Nephron (organoid): ENCODE measurements around the gene SDR42E1.

ENCODE experiments used
- H3K27ac Mint-ChIP-seq, 3 experiments: 2 replicates each; pipeline ENCODE4 v1.8.0; 2020; ENCODE audit warnings: mixed read lengths in 3 of 3, mild to moderate bottlenecking in 2 of 3, moderate library complexity in 1 of 3
- H3K27me3 Mint-ChIP-seq: 2 replicates; pipeline ENCODE4 v1.8.0; 2021; ENCODE audit warnings: low read depth, mild to moderate bottlenecking, moderate library complexity, mixed read lengths
- H3K36me3 Mint-ChIP-seq: 2 replicates; pipeline ENCODE4 v1.8.0; 2020; ENCODE audit warnings: low read depth, mixed read lengths
- H3K4me1 Mint-ChIP-seq: 2 replicates; pipeline ENCODE4 v1.8.0; 2020; ENCODE audit warnings: mixed read lengths
- H3K4me3 Mint-ChIP-seq, 3 experiments: 2 replicates each; pipeline ENCODE4 v1.8.0; 2020; ENCODE audit warnings: mild to moderate bottlenecking in 3 of 3, mixed read lengths in 3 of 3, moderate library complexity in 2 of 3
- H3K9me3 Mint-ChIP-seq: 2 replicates; pipeline ENCODE4 v1.8.0; 2020; ENCODE audit warnings: mixed read lengths
- TF ChIP-seq, protein P1 (sequence below), 3 experiments: fragments of 200-600 bp; sonication (generic); IDR thresholded peaks; one replicate each; pipeline ENCODE4 v1.5.0; 2021; ENCODE audit warnings: antibody characterized with exemption in 3 of 3; ENCODE audit not compliant: unreplicated experiment in 3 of 3

SDR42E1 gene, protein sequence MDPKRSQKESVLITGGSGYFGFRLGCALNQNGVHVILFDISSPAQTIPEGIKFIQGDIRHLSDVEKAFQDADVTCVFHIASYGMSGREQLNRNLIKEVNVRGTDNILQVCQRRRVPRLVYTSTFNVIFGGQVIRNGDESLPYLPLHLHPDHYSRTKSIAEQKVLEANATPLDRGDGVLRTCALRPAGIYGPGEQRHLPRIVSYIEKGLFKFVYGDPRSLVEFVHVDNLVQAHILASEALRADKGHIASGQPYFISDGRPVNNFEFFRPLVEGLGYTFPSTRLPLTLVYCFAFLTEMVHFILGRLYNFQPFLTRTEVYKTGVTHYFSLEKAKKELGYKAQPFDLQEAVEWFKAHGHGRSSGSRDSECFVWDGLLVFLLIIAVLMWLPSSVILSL

DNA sequence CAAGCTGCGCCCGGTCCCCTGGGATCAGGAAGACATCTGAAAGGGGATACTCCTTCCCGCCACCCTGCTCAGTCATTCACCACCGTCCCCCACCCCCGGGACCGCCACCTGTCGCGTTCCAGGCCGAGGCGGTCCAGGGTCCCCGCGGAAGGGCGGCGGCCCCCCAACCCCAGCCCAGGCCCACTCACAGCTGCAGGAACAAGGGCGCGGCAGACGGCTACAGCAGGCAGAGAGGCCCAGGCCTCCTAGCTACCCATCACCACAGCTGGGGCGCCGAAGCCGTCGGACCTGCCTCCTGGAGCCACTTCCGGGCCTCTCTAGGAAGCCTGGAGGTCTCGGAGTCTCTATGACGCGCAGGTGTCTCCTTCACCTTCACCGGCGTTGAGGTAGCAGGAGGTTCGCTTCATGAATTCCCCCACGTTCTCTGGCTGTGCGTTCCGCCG is at the start of gene SDR42E1:
Gene SDR42E1 (minus strand): TSS at position 272 of the 443 bp plus-strand sequence. CDS start 10,612 bp downstream, outside the sequence.
- Mint-ChIP-seq H3K27me3 (peaks cover 8% of the 10 kb centered on the region), H3K4me1 (no peaks in the 10 kb centered on the region), H3K27ac (no peak within 1 kb of the TSS), H3K4me3 (no peak within 1 kb of the TSS), H3K36me3 (peaks cover 8% of the 10 kb centered on the region), H3K9me3 (peaks cover 53% of the 10 kb centered on the region)
- TF ChIP-seq, protein P1, sequence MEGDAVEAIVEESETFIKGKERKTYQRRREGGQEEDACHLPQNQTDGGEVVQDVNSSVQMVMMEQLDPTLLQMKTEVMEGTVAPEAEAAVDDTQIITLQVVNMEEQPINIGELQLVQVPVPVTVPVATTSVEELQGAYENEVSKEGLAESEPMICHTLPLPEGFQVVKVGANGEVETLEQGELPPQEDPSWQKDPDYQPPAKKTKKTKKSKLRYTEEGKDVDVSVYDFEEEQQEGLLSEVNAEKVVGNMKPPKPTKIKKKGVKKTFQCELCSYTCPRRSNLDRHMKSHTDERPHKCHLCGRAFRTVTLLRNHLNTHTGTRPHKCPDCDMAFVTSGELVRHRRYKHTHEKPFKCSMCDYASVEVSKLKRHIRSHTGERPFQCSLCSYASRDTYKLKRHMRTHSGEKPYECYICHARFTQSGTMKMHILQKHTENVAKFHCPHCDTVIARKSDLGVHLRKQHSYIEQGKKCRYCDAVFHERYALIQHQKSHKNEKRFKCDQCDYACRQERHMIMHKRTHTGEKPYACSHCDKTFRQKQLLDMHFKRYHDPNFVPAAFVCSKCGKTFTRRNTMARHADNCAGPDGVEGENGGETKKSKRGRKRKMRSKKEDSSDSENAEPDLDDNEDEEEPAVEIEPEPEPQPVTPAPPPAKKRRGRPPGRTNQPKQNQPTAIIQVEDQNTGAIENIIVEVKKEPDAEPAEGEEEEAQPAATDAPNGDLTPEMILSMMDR (IDR thresholded peaks at IDR 0.05; ENCODE audit: unreplicated experiment in 3 of 3): no peak

DNA sequence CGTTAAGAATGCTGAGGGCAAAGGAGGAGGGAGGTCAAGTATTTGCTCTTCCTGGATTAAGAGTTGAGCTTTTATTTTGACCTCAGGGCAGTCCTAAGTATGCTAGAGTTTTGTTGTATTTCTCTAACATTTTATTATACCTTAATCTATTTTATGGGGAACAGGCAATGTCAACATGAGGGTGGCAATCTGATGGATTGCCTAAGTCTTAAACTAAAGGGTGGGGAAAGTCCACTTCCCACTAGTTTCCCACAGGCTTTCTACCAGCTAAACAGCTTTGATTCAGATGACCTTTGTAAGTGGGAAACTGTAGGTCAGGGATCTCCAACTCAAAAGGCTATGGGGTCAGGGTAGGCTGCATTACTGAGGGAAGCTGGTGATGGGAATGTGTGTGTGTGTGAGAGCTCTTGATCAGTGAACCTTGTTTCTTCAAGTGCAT is 48.7 kb upstream of the SDR42E1 start:
- no peak overlapping the region for H3K4me3 Mint-ChIP-seq
- H3K27ac Mint-ChIP-seq: no peak overlapping the region
- H3K4me1 Mint-ChIP-seq: no peaks in the 10 kb centered on the region
- H3K9me3 Mint-ChIP-seq: no peaks in the 10 kb centered on the region
- TF ChIP-seq, protein P1 (IDR thresholded peaks at IDR 0.05; ENCODE audit: unreplicated experiment in 3 of 3): no peak
- no peaks in the 10 kb centered on the region for H3K36me3 Mint-ChIP-seq
- peaks cover 14% of the 10 kb centered on the region for H3K27me3 Mint-ChIP-seq

- Mint-ChIP-seq H3K36me3 (no peaks in the 10 kb centered on the region), H3K27me3 (peaks cover 14% of the 10 kb centered on the region), H3K4me1 (no peaks in the 10 kb centered on the region), H3K9me3 (no peaks in the 10 kb centered on the region), H3K4me3 (no peak overlapping the region), H3K27ac (no peak overlapping the region)
- TF ChIP-seq, protein P1 (IDR thresholded peaks at IDR 0.05; ENCODE audit: unreplicated experiment in 3 of 3): no peak
Observed at GRCh38 chr16:82059161-82059982, 48.1 kb upstream of the SDR42E1 start.

GRCh38 chr16:82056550-82056896 is 45.3 kb upstream of the SDR42E1 start:
- no peaks in the 10 kb centered on the region for H3K36me3 Mint-ChIP-seq
- no peaks in the 10 kb centered on the region for H3K9me3 Mint-ChIP-seq
- peaks cover 20% of the 10 kb centered on the region for H3K27me3 Mint-ChIP-seq
- no peak overlapping the region for H3K4me3 Mint-ChIP-seq
- TF ChIP-seq, protein P1 (IDR thresholded peaks at IDR 0.05; ENCODE audit: unreplicated experiment in 3 of 3): no peak
- no peak overlapping the region for H3K27ac Mint-ChIP-seq
- no peaks in the 10 kb centered on the region for H3K4me1 Mint-ChIP-seq

DNA sequence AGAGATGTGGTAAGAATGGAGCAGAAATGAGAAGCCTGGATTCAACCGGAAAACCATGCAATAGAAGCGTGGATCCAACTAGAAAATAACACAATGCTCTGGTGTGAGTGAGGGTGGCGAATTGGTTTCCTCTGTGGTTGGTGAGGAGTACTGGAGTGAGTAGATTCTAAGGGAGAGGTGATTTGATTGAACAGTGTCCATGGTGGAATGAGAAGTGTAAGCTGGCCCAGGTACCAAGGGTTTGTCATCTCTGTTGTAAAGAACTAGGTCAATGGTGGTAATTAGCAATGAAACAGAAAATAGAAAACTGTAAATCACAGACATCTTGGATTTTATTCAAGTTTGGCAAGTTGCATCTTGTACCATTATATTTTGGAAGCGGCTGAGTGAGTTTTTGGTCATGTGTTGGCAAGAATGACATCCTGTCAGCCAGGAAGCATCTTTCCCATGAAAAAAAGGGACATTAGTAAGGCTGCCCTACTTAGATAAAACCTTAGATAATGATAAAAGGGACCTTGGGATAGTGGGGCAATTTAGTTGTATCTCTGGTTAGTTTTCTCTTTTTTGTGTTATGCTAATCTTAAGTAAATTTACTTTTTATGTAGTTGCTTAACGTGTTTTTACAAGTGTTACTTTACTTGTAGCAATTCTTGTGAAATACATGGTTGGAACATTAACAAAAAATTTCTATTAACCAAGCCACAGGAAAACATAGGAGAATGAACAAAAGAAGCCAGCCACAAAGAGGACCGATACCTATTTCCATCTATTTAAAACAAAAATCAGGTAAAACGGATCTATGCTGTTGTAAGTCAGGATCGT is 44.7 kb upstream of the SDR42E1 start:
- H3K4me3 Mint-ChIP-seq: no peak overlapping the region
- no peaks in the 10 kb centered on the region for H3K9me3 Mint-ChIP-seq
- no peaks in the 10 kb centered on the region for H3K4me1 Mint-ChIP-seq
- no peak overlapping the region for H3K27ac Mint-ChIP-seq
- TF ChIP-seq, protein P1 (IDR thresholded peaks at IDR 0.05; ENCODE audit: unreplicated experiment in 3 of 3): no peak
- H3K27me3 Mint-ChIP-seq: peaks cover 20% of the 10 kb centered on the region
- no peaks in the 10 kb centered on the region for H3K36me3 Mint-ChIP-seq
